Activated CD4-positive, alpha-beta T cell treated with anti-CD3 and anti-CD28 coated beads, Interleukin-2, amount 10 ng/mL, durations not matched to agents 7 days and 5 days (primary cell): ENCODE measurements around the gene UCK2. TPM values are rescaled to one million over a fixed set of nuclear protein-coding genes. Genes with fewer than 3 reads are reported as not detected.
A peak's percentile ranks its signal among the peaks of the same experiment; 100 is the strongest.

Experiments used
- CTCF ChIA-PET: fragments of 350-600 bp; sonication (Branson Sonifier 250); formaldehyde crosslinking; loops from one replicate; lab custom pipeline; 2021; ENCODE audit warnings: antibody characterized with exemption; lab: Charles Lee
- POLR2A ChIA-PET: fragments of 350-600 bp; sonication (Branson Sonifier 250); formaldehyde crosslinking; loops from one replicate; lab custom pipeline; 2021; ENCODE audit warnings: antibody characterized with exemption; lab: Charles Lee
- DNase-seq: peaks from one replicate; pipeline ENCODE4 v3.0.0-alpha.2; 2020
- H3K27ac Mint-ChIP-seq: one replicate; pipeline ENCODE4 v1.8.0; 2021; ENCODE audit warnings: mild to moderate bottlenecking, moderate library complexity, mixed read lengths
- H3K27me3 Mint-ChIP-seq: one replicate; pipeline ENCODE4 v1.8.0; 2021; ENCODE audit warnings: mixed read lengths
- H3K36me3 Mint-ChIP-seq: one replicate; pipeline ENCODE4 v1.8.0; 2021; ENCODE audit warnings: low read depth, mixed read lengths
- H3K4me1 Mint-ChIP-seq: one replicate; pipeline ENCODE4 v1.8.0; 2021; ENCODE audit warnings: mixed read lengths
- H3K4me3 Mint-ChIP-seq: one replicate; pipeline ENCODE4 v1.8.0; 2021; ENCODE audit warnings: mild to moderate bottlenecking, moderate library complexity, mixed read lengths
- H3K9me3 Mint-ChIP-seq: one replicate; pipeline ENCODE4 v1.8.0; 2021; ENCODE audit warnings: mixed read lengths
- total RNA-seq, 2 experiments: library from RNA; stranded (reverse); gene quantifications; one replicate each; pipeline ENCODE4 v1.2.3, GENCODE V29; 2021

The UCK2 gene
- total RNA-seq, 2 experiments from 2014 or later = 22.4 to 23.7 TPM

- H3K4me3 Mint-ChIP-seq = no peak overlapping the region
- H3K27ac Mint-ChIP-seq = no peak overlapping the region
- POLR2A ChIA-PET = no interaction called here
- CTCF ChIA-PET = interaction anchor here (0.6 kb wide), 1 partner anchor 10 kb away, joined by 4 read pairs; no protein-coding TSS in a partner anchor
- no peak for DNase-seq
- H3K27me3 Mint-ChIP-seq = peaks cover 7% of the 10 kb centered on the region
- peaks cover 18% of the 10 kb centered on the region for H3K4me1 Mint-ChIP-seq
- no peaks in the 10 kb centered on the region for H3K36me3 Mint-ChIP-seq
- no peaks in the 10 kb centered on the region for H3K9me3 Mint-ChIP-seq
Measured at GRCh38 chr1:165824269-165824643, 3.2 kb upstream of the UCK2 start.

- DNase-seq = no peak
- H3K27ac Mint-ChIP-seq = peak overlapping the region; percentile 39
- H3K27me3 Mint-ChIP-seq = peaks cover 7% of the 10 kb centered on the region
- no peaks in the 10 kb centered on the region for H3K9me3 Mint-ChIP-seq
- H3K4me3 Mint-ChIP-seq = peak overlapping the region; percentile 71
- H3K4me1 Mint-ChIP-seq = peaks cover 21% of the 10 kb centered on the region
- POLR2A ChIA-PET = no interaction called here
- CTCF ChIA-PET = interaction anchor here (0.7 to 1.5 kb wide), 3 partner anchors 9 to 60 kb away, joined by 3 to 4 read pairs (median 3); partner anchors contain the start of gene TMCO1
- peaks cover 2% of the 10 kb centered on the region for H3K36me3 Mint-ChIP-seq
Measured at GRCh38 chr1:165826565-165827267, 698 bp upstream of the UCK2 start.

GRCh38 chr1:165828103-165828668 is 772 bp downstream of the UCK2 start:
- peak; percentile 36 for DNase-seq
- POLR2A ChIA-PET = no interaction called here
- CTCF ChIA-PET = interaction anchor here (4.4 kb wide), 1 partner anchor 14 kb away, joined by 18 read pairs; no protein-coding TSS in a partner anchor

GRCh38 chr1:165828669-165829329 is 1.4 kb downstream of the UCK2 start:
- Mint-ChIP-seq H3K9me3 (no peaks in the 10 kb centered on the region), H3K36me3 (peaks cover 2% of the 10 kb centered on the region), H3K27me3 (peaks cover 3% of the 10 kb centered on the region), H3K4me1 (peaks cover 32% of the 10 kb centered on the region), H3K27ac (peak overlapping the region; percentile 87), H3K4me3 (peak overlapping the region; percentile 82)
- no peak for DNase-seq
- POLR2A ChIA-PET = interaction anchor here (1.1 kb wide), 1 partner anchor 60 kb away, joined by 3 read pairs; the partner anchor contains the start of gene TMCO1
- CTCF ChIA-PET = interaction anchor here (0.6 to 4.4 kb wide), 3 partner anchors 11 to 17 kb away, joined by 3 to 18 read pairs (median 5); no protein-coding TSS in a partner anchor

More at GRCh38 chr1:165828103-165828668, 772 bp downstream of the UCK2 start:
- Mint-ChIP-seq H3K36me3 (peaks cover 2% of the 10 kb centered on the region), H3K27me3 (peaks cover 6% of the 10 kb centered on the region), H3K9me3 (no peaks in the 10 kb centered on the region), H3K4me1 (peaks cover 28% of the 10 kb centered on the region), H3K27ac (peak overlapping the region; percentile 87), H3K4me3 (peak overlapping the region; percentile 82)

- Mint-ChIP-seq H3K27ac (no peak overlapping the region), H3K27me3 (no peaks in the 10 kb centered on the region), H3K4me3 (no peak overlapping the region), H3K9me3 (no peaks in the 10 kb centered on the region), H3K4me1 (peaks cover 34% of the 10 kb centered on the region), H3K36me3 (peaks cover 2% of the 10 kb centered on the region)
- POLR2A ChIA-PET = interaction anchor here (0.6 to 1.1 kb wide), 3 partner anchors 9 to 61 kb away, joined by 3 to 7 read pairs (median 3); partner anchors contain the start of gene TMCO1
- CTCF ChIA-PET = interaction anchor here (0.6 to 4.4 kb wide), 5 partner anchors 12 to 253 kb away, joined by 3 to 18 read pairs (median 3); no protein-coding TSS in a partner anchor
- DNase-seq = no peak
Measured at GRCh38 chr1:165829888-165830287, 2.5 kb downstream of the UCK2 start.

- ChIA-PET POLR2A (no interaction called here), CTCF (interaction anchor here (4.4 kb wide), 1 partner anchor 11 kb away, joined by 18 read pairs; no protein-coding TSS in a partner anchor)
- DNase-seq = no peak
- Mint-ChIP-seq H3K36me3 (peaks cover 2% of the 10 kb centered on the region), H3K27me3 (no peaks in the 10 kb centered on the region), H3K9me3 (no peaks in the 10 kb centered on the region), H3K4me3 (no peak overlapping the region), H3K4me1 (peaks cover 34% of the 10 kb centered on the region), H3K27ac (no peak overlapping the region)
Measured at GRCh38 chr1:165831146-165831545, 3.7 kb downstream of the UCK2 start.

- POLR2A ChIA-PET = no interaction called here
- no peak for DNase-seq
- Mint-ChIP-seq H3K4me3 (no peak overlapping the region), H3K36me3 (peaks cover 5% of the 10 kb centered on the region), H3K9me3 (no peaks in the 10 kb centered on the region), H3K27me3 (no peaks in the 10 kb centered on the region), H3K27ac (no peak overlapping the region), H3K4me1 (peaks cover 36% of the 10 kb centered on the region)
- CTCF ChIA-PET = no interaction called here
Measured at GRCh38 chr1:165832902-165833301, 5.5 kb downstream of the UCK2 start.

- Mint-ChIP-seq H3K27ac (no peak overlapping the region), H3K4me1 (peaks cover 39% of the 10 kb centered on the region), H3K9me3 (no peaks in the 10 kb centered on the region), H3K27me3 (no peaks in the 10 kb centered on the region), H3K4me3 (no peak overlapping the region), H3K36me3 (peaks cover 9% of the 10 kb centered on the region)
- ChIA-PET POLR2A (no interaction called here), CTCF (no interaction called here)
- DNase-seq = no peak
Measured at GRCh38 chr1:165833358-165833757, 5.9 kb downstream of the UCK2 start.

- no peaks in the 10 kb centered on the region for H3K27me3 Mint-ChIP-seq
- POLR2A ChIA-PET = no interaction called here
- H3K27ac Mint-ChIP-seq = no peak overlapping the region
- peaks cover 30% of the 10 kb centered on the region for H3K4me1 Mint-ChIP-seq
- peaks cover 9% of the 10 kb centered on the region for H3K36me3 Mint-ChIP-seq
- no peaks in the 10 kb centered on the region for H3K9me3 Mint-ChIP-seq
- DNase-seq = no peak
- CTCF ChIA-PET = no interaction called here
- no peak overlapping the region for H3K4me3 Mint-ChIP-seq
Measured at GRCh38 chr1:165834229-165834628, 6.8 kb downstream of the UCK2 start.

- Mint-ChIP-seq H3K9me3 (no peaks in the 10 kb centered on the region), H3K36me3 (peaks cover 9% of the 10 kb centered on the region), H3K4me1 (peaks cover 29% of the 10 kb centered on the region), H3K27me3 (no peaks in the 10 kb centered on the region), H3K4me3 (no peak overlapping the region), H3K27ac (no peak overlapping the region)
- CTCF ChIA-PET = no interaction called here
- POLR2A ChIA-PET = no interaction called here
- no peak for DNase-seq
Measured at GRCh38 chr1:165834881-165835280, 7.5 kb downstream of the UCK2 start.

GRCh38 chr1:165836664-165837482 is 9.5 kb downstream of the UCK2 start:
- peaks cover 7% of the 10 kb centered on the region for H3K36me3 Mint-ChIP-seq
- ChIA-PET CTCF (interaction anchor here (0.6 to 0.8 kb wide), 2 partner anchors 19 to 68 kb away, joined by 3 to 5 read pairs; no protein-coding TSS in a partner anchor), POLR2A (no interaction called here)

GRCh38 chr1:165837838-165838364 is 10.5 kb downstream of the UCK2 start:
- Mint-ChIP-seq H3K4me3 (no peak overlapping the region), H3K9me3 (no peaks in the 10 kb centered on the region), H3K4me1 (peaks cover 40% of the 10 kb centered on the region), H3K27me3 (no peaks in the 10 kb centered on the region), H3K36me3 (peaks cover 7% of the 10 kb centered on the region), H3K27ac (no peak overlapping the region)
- no peak for DNase-seq
- CTCF ChIA-PET = no interaction called here
- POLR2A ChIA-PET = no interaction called here

More at GRCh38 chr1:165836664-165837482, 9.5 kb downstream of the UCK2 start:
- no peaks in the 10 kb centered on the region for H3K27me3 Mint-ChIP-seq
- H3K27ac Mint-ChIP-seq = no peak overlapping the region
- H3K9me3 Mint-ChIP-seq = no peaks in the 10 kb centered on the region
- H3K4me3 Mint-ChIP-seq = no peak overlapping the region
- no peak for DNase-seq
- peaks cover 36% of the 10 kb centered on the region for H3K4me1 Mint-ChIP-seq
